ENCODE measurements around the gene MGAT3. TPM values are rescaled to one million over a fixed set of nuclear protein-coding genes. Genes with fewer than 3 reads are reported as not detected.

The MGAT3 gene
- total RNA-seq, 2 experiments from 2014 or later, result 16.3 to 44.3 TPM

GRCh38 chr22:39421691-39422090 lies 35.1 kb upstream of the MGAT3 start:
- no peaks in the 10 kb centered on the region for H3K9me2 ChIP-seq (ENCODE audit: insufficient read depth, low read length)
- no peaks in the 10 kb centered on the region for H4K20me1 ChIP-seq (ENCODE audit: insufficient read depth, low read length)
- H3K36me3 ChIP-seq (ENCODE audit: insufficient read depth, low read length), result peaks cover 80% of the 10 kb centered on the region
- intact Hi-C loops (cut with micrococcal nuclease; ENCODE audit: unreplicated experiment), result no loop called here
- no peak for DNase-seq (ENCODE audit: low spot score)
- no peak overlapping the region for H3K4me2 ChIP-seq (ENCODE audit: low read length)
- no peak for TF ChIP-seq CTCF (conservative IDR thresholded peaks at IDR 0.05; ENCODE audit: low read length)
- TF ChIP-seq EZH2phosphoT487 (IDR thresholded peaks at IDR 0.05; ENCODE audit: borderline replicate concordance, low read depth, low read length), result no peak
- H3K79me2 ChIP-seq (ENCODE audit: insufficient read depth, low read depth, low read length), result no peaks in the 10 kb centered on the region
- CTCF ChIA-PET (ENCODE audit: unreplicated experiment), result no interaction called here
- POLR2A ChIA-PET, result no interaction called here
- no peak overlapping the region for H3K4me3 ChIP-seq (ENCODE audit: low read depth, low read length, poor library complexity, severe bottlenecking)
- BruUV-seq (replicated peaks), result no TSS peak
- peaks cover 15% of the 10 kb centered on the region for H3K4me1 ChIP-seq (ENCODE audit: insufficient read depth, low read length, poor library complexity, severe bottlenecking)
- H3K27ac ChIP-seq (ENCODE audit: low read depth, low read length, poor library complexity, severe bottlenecking), result no peak overlapping the region
- no peaks in the 10 kb centered on the region for H3K9me3 ChIP-seq (ENCODE audit: low read length)
- no peak overlapping the region for H2AFZ ChIP-seq (ENCODE audit: low read length)

GRCh38 chr22:39422101-39422500 lies 34.7 kb upstream of the MGAT3 start:
- no TSS peak for BruUV-seq (replicated peaks)
- POLR2A ChIA-PET, result no interaction called here
- H3K36me3 ChIP-seq (ENCODE audit: insufficient read depth, low read length), result peaks cover 80% of the 10 kb centered on the region

GRCh38 chr22:39422721-39423120 lies 34.1 kb upstream of the MGAT3 start:
- no peak for TF ChIP-seq EZH2phosphoT487 (IDR thresholded peaks at IDR 0.05; ENCODE audit: borderline replicate concordance, low read depth, low read length)
- no peak for TF ChIP-seq CTCF (conservative IDR thresholded peaks at IDR 0.05; ENCODE audit: low read length)
- no peaks in the 10 kb centered on the region for H4K20me1 ChIP-seq (ENCODE audit: insufficient read depth, low read length)
- no peak overlapping the region for H3K4me3 ChIP-seq (ENCODE audit: low read depth, low read length, poor library complexity, severe bottlenecking)
- ChIA-PET CTCF (ENCODE audit: unreplicated experiment) (no interaction called here), POLR2A (no interaction called here)
- BruUV-seq (replicated peaks), result no TSS peak
- no peak for DNase-seq (ENCODE audit: low spot score)
- H3K36me3 ChIP-seq (ENCODE audit: insufficient read depth, low read length), result peaks cover 81% of the 10 kb centered on the region
- H3K4me1 ChIP-seq (ENCODE audit: insufficient read depth, low read length, poor library complexity, severe bottlenecking), result peaks cover 14% of the 10 kb centered on the region
- H3K9me3 ChIP-seq (ENCODE audit: low read length), result no peaks in the 10 kb centered on the region
- H2AFZ ChIP-seq (ENCODE audit: low read length), result no peak overlapping the region
- H3K9me2 ChIP-seq (ENCODE audit: insufficient read depth, low read length), result no peaks in the 10 kb centered on the region
- no peaks in the 10 kb centered on the region for H3K79me2 ChIP-seq (ENCODE audit: insufficient read depth, low read depth, low read length)
- H3K4me2 ChIP-seq (ENCODE audit: low read length), result no peak overlapping the region
- H3K27ac ChIP-seq (ENCODE audit: low read depth, low read length, poor library complexity, severe bottlenecking), result no peak overlapping the region
- intact Hi-C loops (cut with micrococcal nuclease; ENCODE audit: unreplicated experiment), result no loop called here

More at GRCh38 chr22:39422101-39422500, 34.7 kb upstream of the MGAT3 start:
- TF ChIP-seq EZH2phosphoT487 (IDR thresholded peaks at IDR 0.05; ENCODE audit: borderline replicate concordance, low read depth, low read length) (no peak), CTCF (conservative IDR thresholded peaks at IDR 0.05; ENCODE audit: low read length) (no peak)
- H3K4me3 ChIP-seq (ENCODE audit: low read depth, low read length, poor library complexity, severe bottlenecking), result no peak overlapping the region
- peaks cover 15% of the 10 kb centered on the region for H3K4me1 ChIP-seq (ENCODE audit: insufficient read depth, low read length, poor library complexity, severe bottlenecking)
- H3K4me2 ChIP-seq (ENCODE audit: low read length), result no peak overlapping the region
- intact Hi-C loops (cut with micrococcal nuclease; ENCODE audit: unreplicated experiment), result no loop called here
- H2AFZ ChIP-seq (ENCODE audit: low read length), result no peak overlapping the region
- CTCF ChIA-PET (ENCODE audit: unreplicated experiment), result no interaction called here
- H3K9me3 ChIP-seq (ENCODE audit: low read length), result no peaks in the 10 kb centered on the region
- H3K27ac ChIP-seq (ENCODE audit: low read depth, low read length, poor library complexity, severe bottlenecking), result no peak overlapping the region
- H3K9me2 ChIP-seq (ENCODE audit: insufficient read depth, low read length), result no peaks in the 10 kb centered on the region
- H4K20me1 ChIP-seq (ENCODE audit: insufficient read depth, low read length), result no peaks in the 10 kb centered on the region
- DNase-seq (ENCODE audit: low spot score), result no peak
- no peaks in the 10 kb centered on the region for H3K79me2 ChIP-seq (ENCODE audit: insufficient read depth, low read depth, low read length)

Measured in OCI-LY7 (cell line).